Measurements from ENCODE around the gene G3BP1. TPM values are rescaled to one million over a fixed set of nuclear protein-coding genes. Genes with fewer than 3 reads are reported as not detected.
"Not testable (repeated sequence)": the region's sequence is repeated elsewhere in the genome, so short reads cannot be mapped to it uniquely, and the experiment has no call there.

The G3BP1 gene
- polyA plus RNA-seq (2013) = 63.3 TPM

DNA sequence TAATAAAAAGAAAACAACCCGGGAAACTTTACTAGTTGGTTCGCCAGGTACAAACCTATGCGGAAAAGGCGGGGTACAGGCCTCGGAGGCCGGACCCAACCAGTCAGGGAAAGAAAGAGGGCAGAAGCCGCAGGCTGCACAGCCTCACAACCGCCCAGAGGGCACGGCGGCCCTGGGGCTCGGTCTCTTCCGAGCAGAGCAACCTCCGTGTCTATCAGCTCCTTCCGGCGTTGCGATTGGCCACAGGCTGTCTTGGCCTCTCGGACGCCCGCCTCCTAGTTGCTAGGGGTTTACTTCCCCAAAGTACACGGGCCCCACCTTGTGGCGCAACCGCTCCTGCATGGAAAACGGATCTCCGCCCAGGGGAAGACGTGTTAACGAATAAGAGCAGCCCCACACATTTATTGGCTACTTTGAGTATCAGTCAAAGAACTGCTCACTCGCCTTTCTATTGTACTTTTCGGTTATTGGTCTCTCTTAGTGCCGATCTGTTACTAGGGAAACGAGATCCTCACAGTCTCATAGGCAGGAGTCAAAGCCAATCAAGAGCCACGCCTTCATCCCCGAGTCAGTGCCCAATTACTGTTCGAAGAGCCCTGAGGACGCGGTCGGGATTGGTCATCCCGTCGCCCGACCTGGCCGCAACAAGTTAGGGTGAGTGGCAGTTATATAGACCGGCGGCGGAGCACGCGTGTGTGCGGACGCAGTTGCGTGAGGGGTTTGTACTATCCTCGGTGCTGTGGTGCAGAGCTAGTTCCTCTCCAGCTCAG lies at the start of gene G3BP1:
Gene G3BP1, plus strand, starts transcription at position 696 of the 770 bp plus-strand sequence. CDS start 14,667 bp downstream, outside the sequence.
- peak within 1 kb of the TSS; percentile 68 to 98 (median 92) for H3K4me3 ChIP-seq (ENCODE audit: control insufficient read depth in 1 of 7, extremely low read depth in 1 of 7, insufficient read depth in 4 of 7, low read depth in 2 of 7, low read length in 6 of 7)
- no peaks in the 10 kb centered on the region for H3K9me3 ChIP-seq (ENCODE audit: control extremely low read depth in 1 of 5, control insufficient read depth in 4 of 5, insufficient read depth in 2 of 5, low read depth in 1 of 5, low read length in 4 of 5)
- under 1% methylated on average over 47 of the region's 49 CpGs for WGBS (ENCODE audit: insufficient coverage)
- no peaks in the 10 kb centered on the region for H3K36me3 ChIP-seq (ENCODE audit: control insufficient read depth in 4 of 4, insufficient read depth in 4 of 4, low read length in 3 of 4)
- peak within 1 kb of the TSS; percentile 93 to 96 for H3K27ac ChIP-seq (ENCODE audit: insufficient read depth in 1 of 2, low read depth in 1 of 2, low read length in 2 of 2, poor library complexity in 1 of 2, severe bottlenecking in 2 of 2)
- ChIA-PET CTCF (interaction anchor here (1.0 to 4.6 kb wide), 10 partner anchors 13 to 119 kb away, joined by 3 to 38 read pairs (median 7); partner anchors contain the start of gene ATOX1), POLR2A (interaction anchor here (0.6 to 2.2 kb wide), 9 partner anchors 13 to 589 kb away, joined by 3 to 9 read pairs (median 3); partner anchors contain the start of genes ATOX1 and SLC36A1)
- H3K27me3 ChIP-seq (replicated peaks in 2 of 5; ENCODE audit: control insufficient read depth in 4 of 5, insufficient read depth in 5 of 5, low read length in 4 of 5) = no peaks in the 10 kb centered on the region
- DNase-seq = peak; percentile 100
- peaks cover 15 to 48% (median 33%) of the 10 kb centered on the region in 4 experiments for H3K4me1 ChIP-seq (ENCODE audit: control extremely low read depth in 1 of 4, control insufficient read depth in 4 of 4, insufficient read depth in 4 of 4, low read length in 3 of 4)

DNA sequence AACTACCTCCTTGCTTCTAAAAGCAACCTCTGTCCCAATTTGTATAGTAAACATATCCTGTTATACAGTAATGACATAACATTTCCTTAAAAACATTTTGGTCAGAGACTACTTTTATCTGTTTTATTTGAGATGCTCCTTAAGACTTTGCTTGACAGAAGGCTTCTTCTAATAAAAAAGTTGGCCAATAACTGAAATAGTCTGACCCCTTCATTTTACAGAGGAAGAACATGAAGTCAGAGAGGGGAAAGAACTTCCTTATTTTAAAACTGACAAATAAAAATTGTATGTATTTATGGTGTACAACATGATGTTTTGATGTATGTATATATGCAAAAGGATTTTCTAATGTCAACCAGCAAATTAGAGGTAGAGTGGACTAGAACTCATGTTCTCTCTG lies 49.2 kb upstream of the G3BP1 start:
- Histone ChIP-seq H3K27ac (ENCODE audit: insufficient read depth in 1 of 2, low read depth in 1 of 2, low read length in 2 of 2, poor library complexity in 1 of 2, severe bottlenecking in 2 of 2) (no peak overlapping the region), H3K36me3 (ENCODE audit: control insufficient read depth in 4 of 4, insufficient read depth in 4 of 4, low read length in 3 of 4) (peaks cover 0 to 2% (median 0%) of the 10 kb centered on the region in 4 experiments), H3K4me3 (ENCODE audit: control insufficient read depth in 1 of 7, extremely low read depth in 1 of 7, insufficient read depth in 4 of 7, low read depth in 2 of 7, low read length in 6 of 7) (no peak overlapping the region), H3K27me3 (replicated peaks in 2 of 5; ENCODE audit: control insufficient read depth in 4 of 5, insufficient read depth in 5 of 5, low read length in 4 of 5) (no peaks in the 10 kb centered on the region), H3K9me3 (ENCODE audit: control extremely low read depth in 1 of 5, control insufficient read depth in 4 of 5, insufficient read depth in 2 of 5, low read depth in 1 of 5, low read length in 4 of 5) (no peaks in the 10 kb centered on the region), H3K4me1 (ENCODE audit: control extremely low read depth in 1 of 4, control insufficient read depth in 4 of 4, insufficient read depth in 4 of 4, low read length in 3 of 4) (peaks cover 6 to 18% (median 10%) of the 10 kb centered on the region in 4 experiments)
- ChIA-PET CTCF (interaction anchor here (0.8 to 9.2 kb wide), 7 partner anchors 11 to 70 kb away, joined by 3 to 113 read pairs (median 5); no protein-coding TSS in a partner anchor), POLR2A (no interaction called here)
- DNase-seq = no peak

DNA sequence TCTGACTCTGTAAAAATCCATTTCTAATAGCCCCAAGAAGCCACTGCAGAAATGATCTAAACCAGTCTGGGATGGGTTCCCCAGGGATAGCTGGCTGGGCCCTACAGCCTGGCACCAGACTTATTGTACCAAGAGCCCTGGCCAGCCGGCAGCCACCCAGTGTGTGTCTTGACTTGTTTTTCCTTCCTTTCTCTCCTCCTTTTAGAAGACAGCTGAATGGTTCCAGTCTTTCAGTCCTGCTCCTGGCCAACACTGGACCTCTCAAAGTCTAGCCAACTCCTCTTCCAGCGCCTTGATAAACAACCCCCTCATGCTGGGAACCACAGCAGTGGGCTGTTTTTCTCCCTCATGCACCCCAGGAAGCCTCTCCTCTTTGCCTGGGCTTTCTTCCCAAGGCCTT lies 47.4 kb upstream of the G3BP1 start:
- H3K9me3 ChIP-seq (ENCODE audit: control extremely low read depth in 1 of 5, control insufficient read depth in 4 of 5, insufficient read depth in 2 of 5, low read depth in 1 of 5, low read length in 4 of 5) = peaks cover 0 to 4% (median 0%) of the 10 kb centered on the region in 5 experiments
- no peak for DNase-seq
- no peaks in the 10 kb centered on the region for H3K27me3 ChIP-seq (replicated peaks in 2 of 5; ENCODE audit: control insufficient read depth in 4 of 5, insufficient read depth in 5 of 5, low read length in 4 of 5)
- WGBS (ENCODE audit: insufficient coverage) = 100% methylated on average over 2 of the region's 2 CpGs
- H3K27ac ChIP-seq (ENCODE audit: insufficient read depth in 1 of 2, low read depth in 1 of 2, low read length in 2 of 2, poor library complexity in 1 of 2, severe bottlenecking in 2 of 2) = no peak overlapping the region
- H3K4me1 ChIP-seq (ENCODE audit: control extremely low read depth in 1 of 4, control insufficient read depth in 4 of 4, insufficient read depth in 4 of 4, low read length in 3 of 4) = peaks cover 6 to 18% (median 10%) of the 10 kb centered on the region in 4 experiments
- no peak overlapping the region for H3K4me3 ChIP-seq (ENCODE audit: control insufficient read depth in 1 of 7, extremely low read depth in 1 of 7, insufficient read depth in 4 of 7, low read depth in 2 of 7, low read length in 6 of 7)
- CTCF ChIA-PET = no interaction called here
- POLR2A ChIA-PET = no interaction called here
- peaks cover 0 to 2% (median 0%) of the 10 kb centered on the region in 4 experiments for H3K36me3 ChIP-seq (ENCODE audit: control insufficient read depth in 4 of 4, insufficient read depth in 4 of 4, low read length in 3 of 4)

DNA sequence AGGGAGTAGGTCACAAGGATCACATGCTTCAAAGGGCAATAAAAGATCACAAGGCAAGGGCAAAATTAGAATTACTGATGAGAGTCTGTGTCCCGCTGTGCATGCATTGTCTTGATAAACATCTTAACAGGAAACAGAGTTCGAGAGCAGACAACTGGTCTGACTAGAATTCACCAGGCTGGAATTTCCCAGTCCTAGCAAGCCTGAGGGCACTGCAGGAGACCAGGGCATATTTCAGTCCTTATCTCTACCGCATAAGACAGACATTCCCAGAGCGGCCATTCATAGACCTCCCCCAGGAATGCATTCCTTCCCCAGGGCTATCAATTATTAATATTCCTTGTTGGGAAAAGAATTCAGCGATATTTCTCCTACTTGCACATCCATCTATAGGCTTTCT lies 42.2 kb upstream of the G3BP1 start:
- WGBS (ENCODE audit: insufficient coverage) = 60% methylated on average over 2 of the region's 5 CpGs
- CTCF ChIA-PET = interaction anchor here (1.0 kb wide), 1 partner anchor 10 kb away, joined by 4 read pairs; no protein-coding TSS in a partner anchor
- H3K27me3 ChIP-seq (replicated peaks in 2 of 5; ENCODE audit: control insufficient read depth in 4 of 5, insufficient read depth in 5 of 5, low read length in 4 of 5); H3K4me1 ChIP-seq (ENCODE audit: control extremely low read depth in 1 of 4, control insufficient read depth in 4 of 4, insufficient read depth in 4 of 4, low read length in 3 of 4); POLR2A ChIA-PET; H3K4me3 ChIP-seq (ENCODE audit: control insufficient read depth in 1 of 7, extremely low read depth in 1 of 7, insufficient read depth in 4 of 7, low read depth in 2 of 7, low read length in 6 of 7); H3K27ac ChIP-seq (ENCODE audit: insufficient read depth in 1 of 2, low read depth in 1 of 2, low read length in 2 of 2, poor library complexity in 1 of 2, severe bottlenecking in 2 of 2); H3K36me3 ChIP-seq (ENCODE audit: control insufficient read depth in 4 of 4, insufficient read depth in 4 of 4, low read length in 3 of 4): not testable (repeated sequence)
- peak in 2 of 3 donors; percentile 9 to 10 for DNase-seq
- H3K9me3 ChIP-seq (ENCODE audit: control extremely low read depth in 1 of 5, control insufficient read depth in 4 of 5, insufficient read depth in 2 of 5, low read depth in 1 of 5, low read length in 4 of 5) = peaks cover 0 to 12% (median 5%) of the 10 kb centered on the region in 5 experiments

DNA sequence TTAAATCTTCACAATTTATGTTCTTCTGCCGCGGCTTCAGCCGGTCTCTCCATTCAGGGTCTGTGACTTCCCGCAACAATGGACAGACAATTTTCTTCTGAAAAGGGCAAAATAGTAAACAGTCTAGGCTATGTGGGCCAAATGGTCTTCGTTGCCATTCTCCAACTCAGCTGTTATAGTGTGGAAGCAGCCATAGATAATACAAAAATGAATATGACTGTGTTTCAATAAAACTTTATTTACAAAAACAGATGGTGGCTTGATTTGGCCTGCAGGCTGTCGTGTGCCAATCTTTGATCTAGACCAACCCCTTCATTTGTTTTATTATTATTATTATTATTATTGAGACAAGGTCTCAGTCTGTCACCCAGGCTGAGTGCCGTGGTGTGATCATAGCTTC lies 41.4 kb upstream of the G3BP1 start:
- peaks cover 0 to 7% (median 4%) of the 10 kb centered on the region in 4 experiments for H3K36me3 ChIP-seq (ENCODE audit: control insufficient read depth in 4 of 4, insufficient read depth in 4 of 4, low read length in 3 of 4)
- 100% methylated on average over 3 of the region's 7 CpGs for WGBS (ENCODE audit: insufficient coverage)
- H3K4me3 ChIP-seq (ENCODE audit: control insufficient read depth in 1 of 7, extremely low read depth in 1 of 7, insufficient read depth in 4 of 7, low read depth in 2 of 7, low read length in 6 of 7) = no peak overlapping the region
- H3K27me3 ChIP-seq (replicated peaks in 2 of 5; ENCODE audit: control insufficient read depth in 4 of 5, insufficient read depth in 5 of 5, low read length in 4 of 5) = no peaks in the 10 kb centered on the region
- no peak overlapping the region for H3K27ac ChIP-seq (ENCODE audit: insufficient read depth in 1 of 2, low read depth in 1 of 2, low read length in 2 of 2, poor library complexity in 1 of 2, severe bottlenecking in 2 of 2)
- POLR2A ChIA-PET = no interaction called here
- no peaks in the 10 kb centered on the region for H3K4me1 ChIP-seq (ENCODE audit: control extremely low read depth in 1 of 4, control insufficient read depth in 4 of 4, insufficient read depth in 4 of 4, low read length in 3 of 4)
- H3K9me3 ChIP-seq (ENCODE audit: control extremely low read depth in 1 of 5, control insufficient read depth in 4 of 5, insufficient read depth in 2 of 5, low read depth in 1 of 5, low read length in 4 of 5) = peaks cover 0 to 12% (median 5%) of the 10 kb centered on the region in 5 experiments
- no peak for DNase-seq
- CTCF ChIA-PET = interaction anchor here (2.3 to 2.6 kb wide), 2 partner anchors 10 to 72 kb away, joined by 8 to 11 read pairs; no protein-coding TSS in a partner anchor

DNA sequence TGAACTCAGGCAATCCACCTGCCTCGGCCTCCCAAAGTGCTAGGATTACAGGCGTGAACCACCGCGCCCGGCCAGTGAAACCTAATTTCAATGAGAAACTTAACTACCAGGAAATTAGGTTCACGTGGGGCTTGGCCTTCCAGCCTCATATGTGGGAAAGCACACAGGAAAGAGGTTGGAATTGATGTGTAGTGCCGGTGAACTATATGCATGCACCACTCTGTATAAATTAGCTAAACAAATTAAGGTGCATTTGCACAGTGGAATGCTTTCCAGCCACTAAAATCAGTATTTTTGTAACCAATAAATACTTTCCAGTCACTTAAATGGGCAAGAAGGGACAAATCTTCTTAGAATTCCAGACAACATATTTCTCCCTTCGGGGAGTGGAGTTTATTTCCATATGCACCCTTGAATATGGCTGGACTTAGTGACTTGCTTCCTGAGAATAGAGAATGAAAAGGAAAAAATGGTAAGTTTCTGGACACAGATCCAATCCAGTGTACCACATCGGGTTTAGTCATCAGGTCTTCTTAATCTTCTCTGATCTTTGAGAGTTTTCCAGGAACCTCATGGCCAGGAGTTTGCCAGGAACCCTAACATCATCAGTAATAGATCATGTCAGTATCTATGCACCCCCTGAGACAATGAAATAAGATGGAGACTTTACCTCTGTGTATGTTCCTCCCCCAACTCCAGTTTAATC lies 38.2 kb upstream of the G3BP1 start:
- WGBS (ENCODE audit: insufficient coverage) = 95% methylated on average over 8 of the region's 9 CpGs
- no peaks in the 10 kb centered on the region for H3K27me3 ChIP-seq (replicated peaks in 2 of 5; ENCODE audit: control insufficient read depth in 4 of 5, insufficient read depth in 5 of 5, low read length in 4 of 5)
- H3K4me3 ChIP-seq (ENCODE audit: control insufficient read depth in 1 of 7, extremely low read depth in 1 of 7, insufficient read depth in 4 of 7, low read depth in 2 of 7, low read length in 6 of 7) = no peak overlapping the region
- peaks cover 0 to 10% (median 5%) of the 10 kb centered on the region in 4 experiments for H3K36me3 ChIP-seq (ENCODE audit: control insufficient read depth in 4 of 4, insufficient read depth in 4 of 4, low read length in 3 of 4)
- CTCF ChIA-PET = interaction anchor here (0.9 to 4.2 kb wide), 3 partner anchors 9 to 74 kb away, joined by 4 to 34 read pairs (median 5); no protein-coding TSS in a partner anchor
- no peak for DNase-seq
- POLR2A ChIA-PET = no interaction called here
- H3K9me3 ChIP-seq (ENCODE audit: control extremely low read depth in 1 of 5, control insufficient read depth in 4 of 5, insufficient read depth in 2 of 5, low read depth in 1 of 5, low read length in 4 of 5) = peaks cover 0 to 12% (median 5%) of the 10 kb centered on the region in 5 experiments
- H3K4me1 ChIP-seq (ENCODE audit: control extremely low read depth in 1 of 4, control insufficient read depth in 4 of 4, insufficient read depth in 4 of 4, low read length in 3 of 4) = no peaks in the 10 kb centered on the region
- no peak overlapping the region for H3K27ac ChIP-seq (ENCODE audit: insufficient read depth in 1 of 2, low read depth in 1 of 2, low read length in 2 of 2, poor library complexity in 1 of 2, severe bottlenecking in 2 of 2)

Data from common myeloid progenitor, CD34-positive (primary cell).